ENCODE results near the gene PGLYRP2. TPM values are rescaled to one million over a fixed set of nuclear protein-coding genes. Genes with fewer than 3 reads are reported as not detected.

The PGLYRP2 gene
- total and polyA plus RNA-seq, 2 donors, result 0.14 to 0.71 TPM

GRCh38 chr19:15452111-15453047 is 26.9 kb downstream of the PGLYRP2 start:
- H3K9me3 ChIP-seq (ENCODE audit: control insufficient read depth in 2 of 2, insufficient read depth in 1 of 2, low read length in 1 of 2), result no peaks in the 10 kb centered on the region
- H3K4me3 ChIP-seq (ENCODE audit: low read length in 2 of 2), result no peak overlapping the region
- no peak for DNase-seq (ENCODE audit: low read depth in 6 of 9, low spot score in 9 of 9)
- WGBS, result 93% methylated on average over 37 of the region's 37 CpGs
- peaks cover 47 to 56% of the 10 kb centered on the region in 2 donors for H3K36me3 ChIP-seq (ENCODE audit: control insufficient read depth in 2 of 2, insufficient read depth in 2 of 2, low read length in 1 of 2)
- H3K4me1 ChIP-seq (ENCODE audit: control insufficient read depth in 2 of 2, insufficient read depth in 2 of 2, low read length in 2 of 2), result peaks cover 5 to 11% of the 10 kb centered on the region in 2 donors
- H3K27me3 ChIP-seq (ENCODE audit: control insufficient read depth in 2 of 2, insufficient read depth in 1 of 2, low read length in 1 of 2), result peaks cover 0 to 4% of the 10 kb centered on the region in 2 donors
- no peak overlapping the region for H3K27ac ChIP-seq (ENCODE audit: low read depth in 1 of 2, low read length in 1 of 2)

- WGBS, result 100% methylated on average over 1 of the region's 1 CpG
- Histone ChIP-seq H3K4me3 (ENCODE audit: low read length in 2 of 2) (no peak overlapping the region), H3K4me1 (ENCODE audit: control insufficient read depth in 2 of 2, insufficient read depth in 2 of 2, low read length in 2 of 2) (peaks cover 5 to 11% of the 10 kb centered on the region in 2 donors), H3K36me3 (ENCODE audit: control insufficient read depth in 2 of 2, insufficient read depth in 2 of 2, low read length in 1 of 2) (peaks cover 35 to 39% of the 10 kb centered on the region in 2 donors), H3K9me3 (ENCODE audit: control insufficient read depth in 2 of 2, insufficient read depth in 1 of 2, low read length in 1 of 2) (no peaks in the 10 kb centered on the region), H3K27ac (ENCODE audit: low read depth in 1 of 2, low read length in 1 of 2) (peak overlapping the region; percentile 24 to 32), H3K27me3 (ENCODE audit: control insufficient read depth in 2 of 2, insufficient read depth in 1 of 2, low read length in 1 of 2) (no peaks in the 10 kb centered on the region)
- no peak for DNase-seq (ENCODE audit: low read depth in 6 of 9, low spot score in 9 of 9)
Observed at GRCh38 chr19:15450528-15450890, 28.8 kb downstream of the PGLYRP2 start.

GRCh38 chr19:15449620-15450527 is 29.4 kb downstream of the PGLYRP2 start, which contains the start of gene WIZ:
TSS of gene WIZ (minus strand) at chr19:15449956. CDS start at chr19:15448307, 1,649 bp downstream.
- Histone ChIP-seq H3K36me3 (ENCODE audit: control insufficient read depth in 2 of 2, insufficient read depth in 2 of 2, low read length in 1 of 2) (peaks cover 29 to 33% of the 10 kb centered on the region in 2 donors), H3K27ac (ENCODE audit: low read depth in 1 of 2, low read length in 1 of 2) (peak within 1 kb of the TSS; percentile 24 to 81), H3K27me3 (ENCODE audit: control insufficient read depth in 2 of 2, insufficient read depth in 1 of 2, low read length in 1 of 2) (no peaks in the 10 kb centered on the region), H3K9me3 (ENCODE audit: control insufficient read depth in 2 of 2, insufficient read depth in 1 of 2, low read length in 1 of 2) (no peaks in the 10 kb centered on the region), H3K4me3 (ENCODE audit: low read length in 2 of 2) (peak within 1 kb of the TSS; percentile 42 to 69), H3K4me1 (ENCODE audit: control insufficient read depth in 2 of 2, insufficient read depth in 2 of 2, low read length in 2 of 2) (peaks cover 5 to 11% of the 10 kb centered on the region in 2 donors)
- DNase-seq (ENCODE audit: low read depth in 6 of 9, low spot score in 9 of 9), result peak in 6 of 9 donors; percentile 38 to 81 (median 58)
- WGBS, result 7% methylated on average over 63 of the region's 77 CpGs

GRCh38 chr19:15448778-15449619 is 30.3 kb downstream of the PGLYRP2 start:
- DNase-seq (ENCODE audit: low read depth in 6 of 9, low spot score in 9 of 9), result no peak
- H3K27ac ChIP-seq (ENCODE audit: low read depth in 1 of 2, low read length in 1 of 2), result no peak overlapping the region
- H3K9me3 ChIP-seq (ENCODE audit: control insufficient read depth in 2 of 2, insufficient read depth in 1 of 2, low read length in 1 of 2), result no peaks in the 10 kb centered on the region
- 10% methylated on average over 43 of the region's 43 CpGs for WGBS
- peaks cover 20 to 25% of the 10 kb centered on the region in 2 donors for H3K36me3 ChIP-seq (ENCODE audit: control insufficient read depth in 2 of 2, insufficient read depth in 2 of 2, low read length in 1 of 2)
- no peaks in the 10 kb centered on the region for H3K27me3 ChIP-seq (ENCODE audit: control insufficient read depth in 2 of 2, insufficient read depth in 1 of 2, low read length in 1 of 2)
- peaks cover 5 to 11% of the 10 kb centered on the region in 2 donors for H3K4me1 ChIP-seq (ENCODE audit: control insufficient read depth in 2 of 2, insufficient read depth in 2 of 2, low read length in 2 of 2)
- H3K4me3 ChIP-seq (ENCODE audit: low read length in 2 of 2), result peak overlapping the region; percentile 42 to 69

GRCh38 chr19:15448044-15448777 is 31.1 kb downstream of the PGLYRP2 start:
- no peaks in the 10 kb centered on the region for H3K27me3 ChIP-seq (ENCODE audit: control insufficient read depth in 2 of 2, insufficient read depth in 1 of 2, low read length in 1 of 2)
- H3K27ac ChIP-seq (ENCODE audit: low read depth in 1 of 2, low read length in 1 of 2), result no peak overlapping the region
- peaks cover 17 to 18% of the 10 kb centered on the region in 2 donors for H3K36me3 ChIP-seq (ENCODE audit: control insufficient read depth in 2 of 2, insufficient read depth in 2 of 2, low read length in 1 of 2)
- WGBS, result 91% methylated on average over 17 of the region's 17 CpGs
- no peaks in the 10 kb centered on the region for H3K9me3 ChIP-seq (ENCODE audit: control insufficient read depth in 2 of 2, insufficient read depth in 1 of 2, low read length in 1 of 2)
- no peak overlapping the region for H3K4me3 ChIP-seq (ENCODE audit: low read length in 2 of 2)
- DNase-seq (ENCODE audit: low read depth in 6 of 9, low spot score in 9 of 9), result no peak
- peaks cover 5 to 11% of the 10 kb centered on the region in 2 donors for H3K4me1 ChIP-seq (ENCODE audit: control insufficient read depth in 2 of 2, insufficient read depth in 2 of 2, low read length in 2 of 2)

- H3K4me1 ChIP-seq (ENCODE audit: control insufficient read depth in 2 of 2, insufficient read depth in 2 of 2, low read length in 2 of 2), result peaks cover 5 to 11% of the 10 kb centered on the region in 2 donors
- H3K36me3 ChIP-seq (ENCODE audit: control insufficient read depth in 2 of 2, insufficient read depth in 2 of 2, low read length in 1 of 2), result peaks cover 7 to 9% of the 10 kb centered on the region in 2 donors
- H3K9me3 ChIP-seq (ENCODE audit: control insufficient read depth in 2 of 2, insufficient read depth in 1 of 2, low read length in 1 of 2), result no peaks in the 10 kb centered on the region
- 94% methylated on average over 4 of the region's 4 CpGs for WGBS
- no peak overlapping the region for H3K4me3 ChIP-seq (ENCODE audit: low read length in 2 of 2)
- DNase-seq (ENCODE audit: low read depth in 6 of 9, low spot score in 9 of 9), result no peak
- H3K27ac ChIP-seq (ENCODE audit: low read depth in 1 of 2, low read length in 1 of 2), result no peak overlapping the region
- H3K27me3 ChIP-seq (ENCODE audit: control insufficient read depth in 2 of 2, insufficient read depth in 1 of 2, low read length in 1 of 2), result no peaks in the 10 kb centered on the region
Observed at GRCh38 chr19:15447057-15447456, 32.2 kb downstream of the PGLYRP2 start.

GRCh38 chr19:15445807-15446376 is 33.4 kb downstream of the PGLYRP2 start:
- Histone ChIP-seq H3K9me3 (ENCODE audit: control insufficient read depth in 2 of 2, insufficient read depth in 1 of 2, low read length in 1 of 2) (no peaks in the 10 kb centered on the region), H3K27ac (ENCODE audit: low read depth in 1 of 2, low read length in 1 of 2) (no peak overlapping the region), H3K27me3 (ENCODE audit: control insufficient read depth in 2 of 2, insufficient read depth in 1 of 2, low read length in 1 of 2) (no peaks in the 10 kb centered on the region), H3K4me1 (ENCODE audit: control insufficient read depth in 2 of 2, insufficient read depth in 2 of 2, low read length in 2 of 2) (peaks cover 5 to 11% of the 10 kb centered on the region in 2 donors), H3K36me3 (ENCODE audit: control insufficient read depth in 2 of 2, insufficient read depth in 2 of 2, low read length in 1 of 2) (no peaks in the 10 kb centered on the region), H3K4me3 (ENCODE audit: low read length in 2 of 2) (no peak overlapping the region)
- DNase-seq (ENCODE audit: low read depth in 6 of 9, low spot score in 9 of 9), result no peak
- 93% methylated on average over 7 of the region's 7 CpGs for WGBS

GRCh38 chr19:15445227-15445605 is 34.1 kb downstream of the PGLYRP2 start:
- Histone ChIP-seq H3K27ac (ENCODE audit: low read depth in 1 of 2, low read length in 1 of 2) (no peak overlapping the region), H3K4me1 (ENCODE audit: control insufficient read depth in 2 of 2, insufficient read depth in 2 of 2, low read length in 2 of 2) (peaks cover 5 to 10% of the 10 kb centered on the region in 2 donors), H3K4me3 (ENCODE audit: low read length in 2 of 2) (no peak overlapping the region), H3K9me3 (ENCODE audit: control insufficient read depth in 2 of 2, insufficient read depth in 1 of 2, low read length in 1 of 2) (no peaks in the 10 kb centered on the region), H3K36me3 (ENCODE audit: control insufficient read depth in 2 of 2, insufficient read depth in 2 of 2, low read length in 1 of 2) (no peaks in the 10 kb centered on the region), H3K27me3 (ENCODE audit: control insufficient read depth in 2 of 2, insufficient read depth in 1 of 2, low read length in 1 of 2) (no peaks in the 10 kb centered on the region)
- DNase-seq (ENCODE audit: low read depth in 6 of 9, low spot score in 9 of 9), result no peak
- 96% methylated on average over 9 of the region's 9 CpGs for WGBS

Measured in thymus (tissue), 11 donors.